ENCODE measurements around the gene KLF9. TPM values are rescaled to one million over a fixed set of nuclear protein-coding genes. Genes with fewer than 3 reads are reported as not detected.

Gene KLF9
- total RNA-seq: 39.2 and 51.2 TPM in 2 replicates

DNA sequence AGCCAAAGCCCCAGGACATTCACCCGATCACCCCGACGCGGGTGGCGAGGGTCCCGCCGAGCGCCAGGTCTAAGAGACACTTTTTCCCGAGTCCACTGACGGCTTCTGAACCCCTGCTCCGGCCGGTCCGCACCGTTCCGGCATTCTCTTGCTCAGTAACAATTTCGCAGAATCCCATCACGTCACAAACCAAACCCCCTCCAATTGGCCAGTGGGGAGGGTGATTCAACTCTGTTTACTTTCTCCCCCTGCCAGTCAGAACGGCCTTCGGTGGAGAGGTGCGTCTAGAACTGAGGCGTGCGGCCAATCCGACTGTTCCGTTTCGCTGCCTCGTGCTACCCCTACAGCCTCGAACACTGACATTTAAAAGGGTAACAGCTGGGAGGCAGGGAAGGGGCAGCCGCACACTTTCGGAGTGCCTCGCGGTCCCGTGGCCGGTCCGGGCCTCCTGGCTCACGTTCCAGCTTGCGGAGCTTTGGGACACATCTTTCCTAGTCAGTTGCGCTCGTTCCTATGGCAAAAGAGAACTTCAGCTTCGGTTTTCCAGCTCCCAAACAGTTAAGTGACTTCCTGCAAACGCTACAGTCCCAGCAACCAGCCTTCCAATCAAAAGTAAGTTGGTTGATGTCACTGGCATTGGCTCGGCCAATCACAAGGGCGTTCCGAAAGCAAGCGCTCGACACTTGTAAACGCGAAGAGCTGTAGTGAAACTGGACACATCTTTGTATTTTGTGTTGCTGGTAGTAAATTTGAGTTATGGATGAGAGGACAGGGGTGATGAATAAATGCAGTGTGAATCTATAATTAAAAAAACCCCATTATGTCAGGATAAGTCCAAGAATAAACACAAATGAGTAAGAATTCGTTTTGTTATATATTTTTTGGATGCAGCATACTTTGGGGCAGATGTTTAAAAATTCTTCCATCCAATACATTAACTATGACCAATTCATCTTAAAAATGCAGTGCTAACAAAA is at the start of gene KLF9:
TSS of gene KLF9 (minus strand) at position 859 of the 977 bp plus-strand sequence. CDS start 1,294 bp downstream, outside the sequence.

Other genes starting within 250 kb of the KLF9 start
- 31.3 and 37.1 TPM in 2 replicates for gene SMC5, start 155.7 kb downstream of the KLF9 start, total RNA-seq